Activated gamma-delta T cell treated with Interleukin-2 at 50 U/mL for 16 hours (primary cell): Measurements from ENCODE around the gene PRX.
"Not testable (repeated sequence)": the region's sequence is repeated elsewhere in the genome, so short reads cannot be mapped to it uniquely, and the experiment has no call there.

ENCODE experiments used
- DNase-seq: peaks from one replicate; pipeline ENCODE4 v3.0.0-alpha.2; 2020

PRX gene, protein sequence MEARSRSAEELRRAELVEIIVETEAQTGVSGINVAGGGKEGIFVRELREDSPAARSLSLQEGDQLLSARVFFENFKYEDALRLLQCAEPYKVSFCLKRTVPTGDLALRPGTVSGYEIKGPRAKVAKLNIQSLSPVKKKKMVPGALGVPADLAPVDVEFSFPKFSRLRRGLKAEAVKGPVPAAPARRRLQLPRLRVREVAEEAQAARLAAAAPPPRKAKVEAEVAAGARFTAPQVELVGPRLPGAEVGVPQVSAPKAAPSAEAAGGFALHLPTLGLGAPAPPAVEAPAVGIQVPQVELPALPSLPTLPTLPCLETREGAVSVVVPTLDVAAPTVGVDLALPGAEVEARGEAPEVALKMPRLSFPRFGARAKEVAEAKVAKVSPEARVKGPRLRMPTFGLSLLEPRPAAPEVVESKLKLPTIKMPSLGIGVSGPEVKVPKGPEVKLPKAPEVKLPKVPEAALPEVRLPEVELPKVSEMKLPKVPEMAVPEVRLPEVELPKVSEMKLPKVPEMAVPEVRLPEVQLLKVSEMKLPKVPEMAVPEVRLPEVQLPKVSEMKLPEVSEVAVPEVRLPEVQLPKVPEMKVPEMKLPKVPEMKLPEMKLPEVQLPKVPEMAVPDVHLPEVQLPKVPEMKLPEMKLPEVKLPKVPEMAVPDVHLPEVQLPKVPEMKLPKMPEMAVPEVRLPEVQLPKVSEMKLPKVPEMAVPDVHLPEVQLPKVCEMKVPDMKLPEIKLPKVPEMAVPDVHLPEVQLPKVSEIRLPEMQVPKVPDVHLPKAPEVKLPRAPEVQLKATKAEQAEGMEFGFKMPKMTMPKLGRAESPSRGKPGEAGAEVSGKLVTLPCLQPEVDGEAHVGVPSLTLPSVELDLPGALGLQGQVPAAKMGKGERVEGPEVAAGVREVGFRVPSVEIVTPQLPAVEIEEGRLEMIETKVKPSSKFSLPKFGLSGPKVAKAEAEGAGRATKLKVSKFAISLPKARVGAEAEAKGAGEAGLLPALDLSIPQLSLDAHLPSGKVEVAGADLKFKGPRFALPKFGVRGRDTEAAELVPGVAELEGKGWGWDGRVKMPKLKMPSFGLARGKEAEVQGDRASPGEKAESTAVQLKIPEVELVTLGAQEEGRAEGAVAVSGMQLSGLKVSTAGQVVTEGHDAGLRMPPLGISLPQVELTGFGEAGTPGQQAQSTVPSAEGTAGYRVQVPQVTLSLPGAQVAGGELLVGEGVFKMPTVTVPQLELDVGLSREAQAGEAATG (N-terminal part only)

DNA sequence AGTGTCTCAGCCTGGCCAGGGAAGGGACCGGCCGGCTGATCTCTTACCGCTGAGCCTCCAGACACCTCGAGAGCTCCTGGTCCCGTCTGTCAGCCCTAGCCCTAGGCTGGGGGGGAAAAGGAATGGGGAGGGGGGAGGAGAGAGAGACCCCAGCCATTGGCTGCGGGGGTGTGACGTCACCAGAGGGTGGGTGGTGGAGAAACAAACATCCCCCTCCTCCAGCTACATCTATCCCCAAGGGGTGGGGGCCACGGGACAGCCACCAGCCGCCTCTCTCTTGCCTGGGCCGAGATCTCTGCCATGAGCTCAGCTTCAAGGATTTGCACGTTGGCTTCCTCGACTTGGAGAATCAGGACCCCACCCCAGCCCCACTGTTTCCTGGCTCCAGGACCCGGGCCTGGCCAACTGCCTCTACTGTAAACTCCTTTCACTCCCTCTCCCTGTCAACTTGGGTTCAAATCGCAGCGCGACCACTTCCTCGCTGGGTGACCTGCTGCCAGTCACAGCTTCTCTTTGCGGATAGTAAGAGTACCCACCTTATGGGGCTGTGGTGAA, at the start of gene PRX:
Gene PRX, minus strand, starts transcription at position 88 of the 555 bp plus-strand sequence. CDS start 5,446 bp downstream, outside the sequence.
- DNase-seq = no peak

DNA sequence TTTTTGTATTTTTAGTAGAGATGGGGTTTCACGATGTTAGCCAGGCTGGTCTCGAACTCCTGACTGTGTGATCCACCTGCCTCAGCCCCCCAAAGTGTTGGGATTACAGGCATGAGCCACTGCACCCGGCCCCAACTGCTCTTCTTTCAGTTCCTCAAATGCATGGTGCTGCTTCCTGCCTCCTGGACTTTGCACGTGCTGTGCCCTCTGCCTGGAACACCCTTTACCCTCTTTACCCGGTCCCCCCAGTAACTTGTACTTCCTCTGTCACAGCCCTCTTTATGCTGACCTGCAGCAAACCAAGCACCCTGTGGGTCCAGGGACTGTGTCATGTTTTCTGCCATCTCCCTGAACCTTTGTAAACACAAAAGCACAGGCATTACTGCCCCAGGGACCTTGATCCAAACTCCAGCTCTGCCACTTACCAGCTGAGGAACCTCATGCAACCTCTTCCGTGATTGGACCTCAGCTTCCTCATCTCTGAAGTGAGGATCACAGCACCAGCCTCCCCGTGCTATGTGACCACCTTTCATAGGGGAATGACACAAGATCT, 48.6 kb upstream of the PRX start:
- DNase-seq = no peak

DNA sequence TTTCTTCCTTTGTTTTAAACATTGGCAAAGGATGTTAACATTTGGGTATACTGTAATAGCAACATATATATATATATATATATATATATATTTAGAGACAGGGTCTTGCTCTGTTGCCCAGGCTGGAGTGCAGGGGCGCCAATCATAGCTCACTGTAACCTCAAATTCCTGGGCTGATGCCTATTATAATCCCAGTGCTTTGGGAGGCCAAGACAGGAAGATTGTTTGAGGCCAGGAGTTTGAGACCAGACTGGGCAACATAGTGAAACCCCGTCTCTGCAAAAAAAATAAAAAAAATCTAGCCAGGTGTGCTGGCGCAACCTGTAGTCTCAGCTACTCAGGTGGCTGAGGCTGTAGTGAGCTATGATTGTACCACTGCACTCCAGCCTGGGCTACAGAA, 47.0 kb upstream of the PRX start:
- no peak for DNase-seq

- DNase-seq = no peak
Measured at GRCh38 chr19:40458597-40458974, 45.4 kb upstream of the PRX start.

GRCh38 chr19:40457953-40458596, 44.9 kb upstream of the PRX start:
- no peak for DNase-seq

DNA sequence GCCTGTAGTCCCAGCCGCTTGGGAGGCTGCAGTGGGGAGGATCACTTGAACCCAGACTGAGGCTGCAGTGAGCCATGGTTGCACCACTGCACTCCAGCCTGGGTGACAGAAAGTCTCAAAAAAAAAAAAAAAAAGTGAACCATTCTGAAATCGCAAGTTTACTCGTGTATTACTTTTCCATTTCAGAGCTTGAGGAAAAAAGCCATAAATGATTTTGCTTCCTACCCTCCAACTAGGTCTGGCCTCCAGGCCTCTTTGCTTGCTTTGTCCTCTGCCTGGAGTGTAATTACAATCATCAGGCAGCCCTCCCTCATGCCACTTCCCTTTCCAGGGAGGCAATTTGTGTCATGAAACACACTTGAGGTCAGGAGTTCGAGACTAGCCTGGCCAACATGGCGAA, 43.9 kb upstream of the PRX start:
- DNase-seq = no peak

DNA sequence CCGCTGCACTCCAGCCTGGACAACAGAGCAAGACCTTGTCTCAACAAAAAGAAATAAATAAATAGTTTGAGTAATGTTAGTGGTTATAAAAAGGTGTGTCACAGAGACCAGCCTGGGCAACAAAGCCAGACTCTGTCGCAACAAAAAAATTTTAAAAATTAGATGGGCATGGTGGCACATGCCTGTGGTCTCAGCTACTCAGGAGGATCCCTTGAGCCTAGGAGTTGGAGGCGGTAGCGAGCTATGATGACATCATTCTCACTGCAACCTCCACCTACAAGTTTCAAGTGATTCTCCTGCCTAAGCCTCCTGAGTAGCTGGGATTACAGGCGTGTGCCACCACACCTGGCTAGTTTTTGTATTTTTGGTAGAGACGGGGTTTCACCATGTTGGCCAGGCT, 40.8 kb upstream of the PRX start:
- not testable (repeated sequence) for DNase-seq

DNA sequence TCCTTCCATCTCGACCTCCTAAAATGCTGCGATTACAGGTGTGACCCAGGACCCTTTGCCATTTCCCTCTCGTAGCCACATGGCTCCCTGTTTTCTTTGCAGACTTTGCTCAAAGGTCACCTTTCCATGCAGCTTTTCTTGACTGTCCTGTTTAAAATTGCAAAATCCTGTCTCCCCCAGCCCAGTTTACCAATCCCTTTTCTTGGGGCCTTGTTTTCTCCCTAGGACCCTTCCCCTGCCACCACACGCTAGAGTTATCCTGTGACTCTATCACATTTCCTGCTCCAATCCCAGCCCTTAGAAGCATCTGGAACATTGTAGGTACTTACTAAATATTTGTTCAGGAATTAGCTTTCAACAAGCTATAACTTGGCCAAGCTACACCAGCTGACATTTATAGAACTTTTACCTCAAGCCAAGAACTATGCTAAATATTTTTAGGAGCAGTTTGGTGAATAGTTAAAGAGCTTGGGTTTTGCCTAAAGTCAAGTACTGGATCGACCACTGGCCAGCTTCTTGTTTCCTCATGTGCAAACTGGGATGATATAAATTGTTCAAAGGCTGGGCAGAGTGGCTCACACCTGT, 40.1 kb upstream of the PRX start:
- DNase-seq = no peak

DNA sequence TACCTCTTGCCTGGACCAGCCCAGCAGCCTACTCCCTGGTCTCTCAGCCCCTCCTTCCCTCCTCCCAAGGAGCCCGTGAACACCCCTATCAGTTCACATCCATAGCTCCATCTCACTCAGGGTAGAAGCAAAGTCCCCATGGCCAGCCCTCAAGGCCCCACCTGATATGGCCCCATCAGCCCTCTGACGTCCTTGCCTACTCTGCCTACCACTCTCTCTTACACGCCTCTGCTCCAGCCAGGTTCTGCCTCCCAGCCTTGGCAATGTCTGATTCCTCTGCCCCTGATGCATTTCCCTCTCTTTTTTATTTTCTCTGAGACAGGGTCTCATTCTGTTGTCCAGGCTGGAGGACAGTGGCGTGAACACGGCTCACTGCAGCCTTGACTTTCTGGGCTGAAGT, 38.8 kb upstream of the PRX start:
- no peak for DNase-seq

- no peak for DNase-seq
Measured at GRCh38 chr19:40450664-40451063, 37.5 kb upstream of the PRX start.

GRCh38 chr19:40449506-40449905, 36.3 kb upstream of the PRX start:
- DNase-seq = no peak

DNA sequence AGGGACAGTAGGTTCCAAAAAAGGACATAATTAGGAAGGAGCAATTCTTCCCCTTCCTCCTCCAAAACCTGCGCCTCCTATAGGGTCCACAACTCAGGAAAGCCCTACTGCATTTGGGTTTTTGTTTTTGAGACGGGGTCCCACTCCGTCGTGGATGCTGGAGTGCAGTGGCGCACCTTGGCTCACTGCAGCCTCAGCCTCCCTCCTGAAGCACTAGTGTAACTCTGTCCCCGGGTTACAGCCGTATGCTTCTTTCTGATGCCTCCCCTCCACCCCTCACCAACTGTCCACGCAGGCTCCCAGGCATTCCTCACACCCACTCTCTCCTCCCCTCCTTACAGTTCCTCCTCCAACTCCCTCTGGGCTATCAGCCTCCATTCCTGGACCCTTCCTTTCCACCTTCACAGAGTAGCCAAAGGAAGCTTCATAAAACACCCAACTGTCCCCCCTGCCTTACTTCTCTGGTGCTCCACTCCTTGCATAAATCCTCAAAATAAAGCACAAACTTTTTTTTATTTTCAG, 33.1 kb upstream of the PRX start:
- DNase-seq = no peak

- DNase-seq = no peak
Measured at GRCh38 chr19:40445780-40446262, 32.6 kb upstream of the PRX start.

DNA sequence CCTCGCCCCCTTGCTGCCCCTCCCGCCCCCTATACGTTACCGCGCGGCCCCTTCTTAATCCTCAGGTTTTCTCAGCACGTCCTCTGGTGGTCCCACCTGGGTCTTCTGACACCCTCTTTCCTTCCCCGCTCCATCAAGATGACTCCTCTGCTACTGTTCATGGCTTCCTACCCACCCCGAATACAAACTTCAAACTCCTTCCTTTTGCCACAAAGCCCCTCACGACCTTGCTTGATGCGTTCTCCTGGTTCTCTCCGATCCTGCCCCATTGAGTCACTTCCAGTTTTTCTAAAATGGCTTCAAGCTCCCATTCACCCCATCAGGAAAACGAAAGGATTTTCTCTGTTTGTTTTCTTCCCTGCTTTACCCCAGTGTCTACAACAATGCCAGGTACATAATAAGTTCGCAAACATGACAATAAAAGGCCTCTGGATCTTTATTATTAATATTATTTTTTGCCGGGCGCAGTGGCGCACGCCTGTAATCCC, 31.7 kb upstream of the PRX start:
- no peak for DNase-seq

DNA sequence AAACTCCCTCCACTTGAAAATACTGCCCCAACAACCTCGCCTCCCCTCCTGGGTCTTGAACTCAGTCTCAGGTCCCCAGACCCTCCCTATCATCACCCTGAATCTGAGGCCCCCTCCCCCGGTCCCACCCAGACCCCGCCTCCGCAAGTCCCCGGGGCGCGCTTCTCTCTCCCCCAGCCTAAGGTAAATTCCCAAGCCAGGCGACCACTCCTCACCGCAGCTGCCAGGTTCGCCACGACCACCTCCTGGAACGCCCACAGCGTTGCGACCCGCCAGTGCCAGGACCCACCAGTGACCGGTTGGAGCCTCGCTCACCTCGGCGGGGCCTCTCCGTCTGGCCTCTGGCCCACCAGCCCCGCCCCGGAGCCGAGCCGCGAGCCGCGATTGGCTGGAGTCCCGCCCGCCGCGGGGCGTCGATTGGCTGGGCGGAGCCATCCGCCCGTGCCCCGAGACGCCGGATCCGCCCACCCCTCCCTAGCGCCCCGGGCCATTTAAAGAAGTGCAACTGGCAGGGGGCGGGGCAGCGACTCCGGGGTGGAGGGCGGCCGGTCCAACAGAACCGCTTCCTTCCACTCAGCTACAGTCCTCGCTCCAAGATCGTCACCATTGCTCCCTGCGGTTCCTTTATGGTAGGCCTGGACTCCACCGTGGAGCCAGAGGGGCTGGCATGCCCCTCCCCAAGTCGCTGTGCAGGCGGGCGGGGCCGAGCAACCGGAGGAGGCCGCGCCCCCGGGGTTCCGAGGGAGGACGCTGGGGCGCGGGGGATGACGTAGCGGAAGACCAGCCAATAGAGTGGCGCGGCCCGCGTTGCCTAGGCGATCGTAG, 31.0 kb upstream of the PRX start, which contains the start of gene SERTAD3:
Gene SERTAD3, minus strand, starts transcription at position 336 of the 825 bp plus-strand sequence. CDS start 2,255 bp downstream, outside the sequence.
- DNase-seq = peak; percentile 97

GRCh38 chr19:40443131-40443999, 30.2 kb upstream of the PRX start:
- DNase-seq = peak; percentile 100

DNA sequence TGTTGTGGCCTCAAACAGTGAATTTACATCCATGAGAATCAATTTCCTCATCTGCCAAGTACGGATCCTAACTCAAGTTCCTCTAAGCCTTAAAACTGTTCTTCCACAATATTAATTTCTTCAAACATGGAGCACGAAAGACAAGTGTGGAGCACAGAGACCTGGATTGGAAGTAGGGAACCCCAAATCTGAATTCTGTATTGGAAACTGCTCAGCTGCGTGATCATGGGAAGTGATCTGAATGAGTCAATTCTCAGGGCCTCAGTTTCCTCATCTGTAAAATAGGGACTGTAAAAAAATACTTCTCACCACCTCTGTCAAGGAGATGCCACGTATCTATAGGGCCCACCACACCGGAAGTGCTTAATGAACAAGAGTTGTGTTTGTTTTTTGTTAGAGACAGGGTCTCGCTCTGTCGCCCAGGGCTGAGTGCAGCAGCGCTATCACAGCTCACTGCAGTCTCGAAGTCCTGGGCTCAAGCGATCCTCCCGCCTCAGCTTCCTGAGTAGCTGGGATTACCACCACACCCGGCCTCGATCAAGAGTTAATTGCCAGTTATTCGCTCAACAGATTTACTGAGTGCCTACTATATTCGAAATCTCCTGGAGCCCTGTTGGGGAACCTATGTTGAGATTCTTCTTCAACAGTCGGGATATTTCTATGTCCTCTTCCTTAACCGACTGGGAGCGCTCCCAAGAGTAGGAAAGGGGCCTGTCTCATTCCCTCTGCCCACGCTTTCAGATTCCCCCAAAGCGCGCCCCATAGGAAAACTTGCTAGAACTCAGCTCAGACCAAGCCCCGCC, 29.4 kb upstream of the PRX start:
- peak; percentile 11 for DNase-seq

GRCh38 chr19:40441719-40442253, 28.6 kb upstream of the PRX start:
- no peak for DNase-seq
